Motor neuron (in vitro differentiated cells): ENCODE data around the gene CP. TPM values are rescaled to one million over a fixed set of nuclear protein-coding genes. Genes with fewer than 3 reads are reported as not detected.
A peak's percentile ranks its signal among the peaks of the same experiment; 100 is the strongest.
"Not testable (repeated sequence)": the region's sequence is repeated elsewhere in the genome, so short reads cannot be mapped to it uniquely, and the experiment has no call there.

Experiments used
- ATAC-seq, 8 experiments: fragments of 200-7000 bp; cut with Tn5 transposase; replicated peaks in 6 of 8; 2 replicates each; pipeline ENCODE4 v1.8.0; 2021; ENCODE audit warnings: mild to moderate bottlenecking in 8 of 8, moderate library complexity in 8 of 8
- H3K27ac ChIP-seq, 2 donors: fragments of 250-450 bp; sonication (Bioruptor Pico); 2 replicates each; pipeline ENCODE4 v1.9.0; 2021; ENCODE audit warnings: antibody characterized with exemption in 2 of 2, mild to moderate bottlenecking in 2 of 2, moderate library complexity in 1 of 2
- H3K4me1 ChIP-seq, 2 donors: fragments of 250-450 bp; sonication (Bioruptor Pico); replicated peaks in 1 of 2; 2 replicates each; pipeline ENCODE4 v1.6.1; 2021; ENCODE audit warnings: antibody characterized with exemption in 2 of 2, mild to moderate bottlenecking in 2 of 2, moderate library complexity in 1 of 2
- H3K4me3 ChIP-seq, 5 donors: fragments of 250-450 bp; sonication (Bioruptor Pico); 2 replicates each; pipeline ENCODE4 v1.9.0; 2021; ENCODE audit warnings: antibody characterized with exemption in 5 of 5, mild to moderate bottlenecking in 5 of 5, moderate library complexity in 4 of 5
- WGBS, 10 experiments: fragments of 450-650 bp; shearing (Covaris generic); methylation state at CpG; one replicate each; pipeline ENCODE4 v1.0.0; 2022; 5-methylcytosine and 5-hydroxymethylcytosine counted together
- in situ Hi-C, 9 experiments: fragments of 400-800 bp; cut with MboI; loops; one replicate each; pipeline ENCODE4 v1.15.0; 2021; ENCODE audit warnings: low sequenced_read_pairs in 9 of 9, low pct_unique_long_range_greater_than_20kb in 2 of 9; ENCODE audit not compliant: unreplicated experiment in 9 of 9
- total RNA-seq, 8 experiments: library from RNA; unstranded; fragments of 300-600 nt; gene quantifications; 2 replicates each; pipeline versions ENCODE4 v1.2.3 to v1.2.4, GENCODE V29; 2022

The CP gene
- total RNA-seq, 8 experiments from 2014 or later = 0.60 to 37.2 (median 2.4) TPM

- in situ Hi-C loops = no loop called here
- Histone ChIP-seq H3K27ac (no peak overlapping the region), H3K4me1 (no peaks in the 10 kb centered on the region), H3K4me3 (no peak overlapping the region)
- peak in 6 of 8 experiments; percentile 33 to 99 (median 74) for ATAC-seq
- 14 to 100% (median 68%) methylated on average over 1 to 3 of the region's 3 CpGs for WGBS, 10 experiments
Observed at GRCh38 chr3:149245738-149246451, 24.3 kb upstream of the CP start.

- no peak overlapping the region for H3K4me3 ChIP-seq
- H3K4me1 ChIP-seq = no peaks in the 10 kb centered on the region
- no peak for ATAC-seq
- H3K27ac ChIP-seq = no peak overlapping the region
- in situ Hi-C loops = no loop called here
Observed at GRCh38 chr3:149243540-149243939, 21.9 kb upstream of the CP start.

- Histone ChIP-seq H3K4me1 (no peaks in the 10 kb centered on the region), H3K27ac (no peak overlapping the region), H3K4me3 (no peak overlapping the region)
- 25 to 100% (median 100%) methylated on average over 1 of the region's 1 CpG; no CpG with 5 or more reads in 4 of the 10 experiments for WGBS, 10 experiments
- in situ Hi-C loops = no loop called here
- peak in 1 of 8 experiments; percentile 32 for ATAC-seq
Observed at GRCh38 chr3:149239357-149239936, 17.8 kb upstream of the CP start.

- H3K4me3 ChIP-seq, ATAC-seq, in situ Hi-C loops, H3K4me1 ChIP-seq, H3K27ac ChIP-seq: not testable (repeated sequence)
- 80 to 100% (median 86%) methylated on average over 1 to 2 of the region's 2 CpGs; no CpG with 5 or more reads in 5 of the 10 experiments for WGBS, 10 experiments
Observed at GRCh38 chr3:149238268-149238667, 16.6 kb upstream of the CP start.

- ATAC-seq = no peak
- Histone ChIP-seq H3K4me3 (no peak overlapping the region), H3K27ac (no peak overlapping the region), H3K4me1 (no peaks in the 10 kb centered on the region)
- in situ Hi-C loops = no loop called here
- WGBS, 10 experiments = 0 to 100% (median 80%) methylated on average over 1 to 4 of the region's 4 CpGs; no CpG with 5 or more reads in 3 of the 10 experiments
Observed at GRCh38 chr3:149235599-149236424, 14.2 kb upstream of the CP start.

GRCh38 chr3:149234671-149235245, 13.1 kb upstream of the CP start:
- Histone ChIP-seq H3K27ac (no peak overlapping the region), H3K4me1 (no peaks in the 10 kb centered on the region), H3K4me3 (no peak overlapping the region)
- WGBS, 10 experiments = 0 to 100% (median 74%) methylated on average over 1 to 4 of the region's 5 CpGs; no CpG with 5 or more reads in 1 of the 10 experiments
- in situ Hi-C loops = no loop called here
- ATAC-seq = peak in 3 of 8 experiments; percentile 44 to 94 (median 57)

- in situ Hi-C loops = no loop called here
- no peak overlapping the region for H3K27ac ChIP-seq
- H3K4me1 ChIP-seq = no peaks in the 10 kb centered on the region
- WGBS, 10 experiments = 60 to 100% (median 91%) methylated on average over 1 to 4 of the region's 4 CpGs; no CpG with 5 or more reads in 3 of the 10 experiments
- ATAC-seq = no peak
- no peak overlapping the region for H3K4me3 ChIP-seq
Observed at GRCh38 chr3:149233323-149233722, 11.7 kb upstream of the CP start.

GRCh38 chr3:149231871-149232270, 10.2 kb upstream of the CP start:
- in situ Hi-C loops = no loop called here
- WGBS, 10 experiments = 38 to 100% (median 77%) methylated on average over 1 to 2 of the region's 2 CpGs; no CpG with 5 or more reads in 1 of the 10 experiments
- Histone ChIP-seq H3K4me1 (no peaks in the 10 kb centered on the region), H3K27ac (no peak overlapping the region), H3K4me3 (no peak overlapping the region)
- no peak for ATAC-seq

GRCh38 chr3:149227591-149228268, 6.1 kb upstream of the CP start:
- in situ Hi-C loops = no loop called here
- WGBS, 10 experiments = 60 to 100% (median 100%) methylated on average over 1 to 4 of the region's 5 CpGs; no CpG with 5 or more reads in 1 of the 10 experiments
- Histone ChIP-seq H3K4me3 (no peak overlapping the region), H3K27ac (no peak overlapping the region), H3K4me1 (peaks cover 2 to 6% of the 10 kb centered on the region in 2 donors)
- ATAC-seq = no peak

- H3K27ac ChIP-seq = no peak overlapping the region
- no peak for ATAC-seq
- peaks cover 2 to 13% of the 10 kb centered on the region in 2 donors for H3K4me1 ChIP-seq
- WGBS, 10 experiments = 100% methylated on average over 1 of the region's 1 CpG; no CpG with 5 or more reads in 8 of the 10 experiments
- no peak overlapping the region for H3K4me3 ChIP-seq
- in situ Hi-C loops = no loop called here
Observed at GRCh38 chr3:149226776-149227175, 5.1 kb upstream of the CP start.

GRCh38 chr3:149224736-149225594, 3.3 kb upstream of the CP start:
- no peak overlapping the region for H3K4me3 ChIP-seq
- H3K27ac ChIP-seq = no peak overlapping the region
- ATAC-seq = peak; percentile 18 to 98 (median 48)
- H3K4me1 ChIP-seq = peaks cover 2 to 21% of the 10 kb centered on the region in 2 donors
- in situ Hi-C loops = no loop called here
- 9 to 86% (median 68%) methylated on average over 3 to 9 of the region's 9 CpGs for WGBS, 10 experiments

- Histone ChIP-seq H3K4me1 (peaks cover 2 to 21% of the 10 kb centered on the region in 2 donors), H3K4me3 (no peak overlapping the region), H3K27ac (no peak overlapping the region)
- ATAC-seq = no peak
- in situ Hi-C loops = no loop called here
- WGBS, 10 experiments = 80 to 100% (median 93%) methylated on average over 1 to 2 of the region's 6 CpGs; no CpG with 5 or more reads in 3 of the 10 experiments
Observed at GRCh38 chr3:149223461-149223820, 1.8 kb upstream of the CP start.
